Measurements from ENCODE around the gene HTT.
"Not testable (repeated sequence)": the region's sequence is repeated elsewhere in the genome, so short reads cannot be mapped to it uniquely, and the experiment has no call there.

Gene HTT

DNA sequence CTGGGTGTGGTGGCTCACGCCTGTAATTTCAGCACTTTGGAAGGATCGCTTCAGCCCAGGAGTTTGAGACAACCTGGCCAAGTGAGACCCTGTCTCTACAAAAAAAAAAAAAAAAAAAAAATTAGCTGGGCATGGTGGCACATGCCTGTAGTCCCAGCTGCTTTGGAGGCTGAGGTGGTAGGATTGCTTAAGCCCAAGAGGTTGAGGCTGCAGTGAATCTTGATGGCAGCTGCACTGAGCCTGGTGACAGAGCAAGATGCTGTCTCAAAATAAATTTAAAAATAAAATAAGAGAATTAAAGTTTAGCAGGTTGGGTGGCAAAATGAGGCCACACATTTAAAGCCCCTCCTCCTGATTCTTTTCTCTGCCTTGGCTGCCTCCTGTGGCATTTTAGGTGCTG lies 47.1 kb downstream of the HTT start:
- DNase-seq (ENCODE audit: low read depth) = no peak

DNA sequence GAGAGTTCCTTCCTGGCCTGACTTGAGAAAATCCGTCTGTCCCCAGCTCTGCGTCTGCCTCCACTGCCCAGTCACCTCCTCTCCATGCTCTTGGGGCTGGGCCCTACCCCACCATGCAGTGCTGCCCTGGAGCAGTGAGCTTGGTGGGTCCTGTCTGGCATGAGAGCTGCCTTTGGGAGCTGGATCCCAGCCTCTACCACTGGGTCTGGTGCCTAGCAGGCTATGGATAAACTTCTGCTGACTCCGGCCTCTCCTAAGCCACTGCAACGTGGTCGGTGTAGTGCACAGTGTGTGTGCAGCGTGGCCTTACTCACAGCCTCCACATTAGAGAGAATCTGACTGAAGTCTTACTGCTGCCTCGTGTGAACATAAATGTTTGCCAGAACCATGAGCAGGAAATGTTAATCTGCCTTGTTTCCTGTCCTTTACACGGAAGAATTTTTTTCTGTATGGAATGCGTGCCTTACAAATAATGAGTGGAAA lies 47.6 kb downstream of the HTT start:
- peak; percentile 75 for DNase-seq (ENCODE audit: low read depth)

DNA sequence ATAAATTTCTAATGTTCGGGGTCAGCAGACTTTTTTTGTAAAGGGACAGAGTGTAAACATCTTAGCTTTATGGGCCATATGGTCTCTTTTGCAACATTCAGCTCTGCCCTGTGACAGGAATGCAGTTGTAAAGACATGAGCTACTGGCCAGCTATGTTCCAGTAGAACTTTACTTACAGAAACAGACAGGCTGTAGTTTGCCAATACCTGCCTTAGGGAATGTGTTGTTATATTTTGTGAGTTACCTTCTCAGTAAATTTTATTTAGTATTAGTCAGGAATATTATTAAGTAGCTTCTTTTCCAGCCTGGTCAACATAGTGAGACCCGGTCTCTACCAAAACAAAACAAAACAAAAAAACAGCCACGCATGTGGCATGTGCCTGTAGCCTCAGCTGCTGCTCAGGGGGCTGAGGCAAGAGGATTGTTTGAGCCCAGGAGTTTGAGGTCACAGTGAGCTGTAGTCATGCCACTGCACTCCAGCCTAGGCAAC lies 48.7 kb downstream of the HTT start:
- peak; percentile 86 for DNase-seq (ENCODE audit: low read depth)

DNA sequence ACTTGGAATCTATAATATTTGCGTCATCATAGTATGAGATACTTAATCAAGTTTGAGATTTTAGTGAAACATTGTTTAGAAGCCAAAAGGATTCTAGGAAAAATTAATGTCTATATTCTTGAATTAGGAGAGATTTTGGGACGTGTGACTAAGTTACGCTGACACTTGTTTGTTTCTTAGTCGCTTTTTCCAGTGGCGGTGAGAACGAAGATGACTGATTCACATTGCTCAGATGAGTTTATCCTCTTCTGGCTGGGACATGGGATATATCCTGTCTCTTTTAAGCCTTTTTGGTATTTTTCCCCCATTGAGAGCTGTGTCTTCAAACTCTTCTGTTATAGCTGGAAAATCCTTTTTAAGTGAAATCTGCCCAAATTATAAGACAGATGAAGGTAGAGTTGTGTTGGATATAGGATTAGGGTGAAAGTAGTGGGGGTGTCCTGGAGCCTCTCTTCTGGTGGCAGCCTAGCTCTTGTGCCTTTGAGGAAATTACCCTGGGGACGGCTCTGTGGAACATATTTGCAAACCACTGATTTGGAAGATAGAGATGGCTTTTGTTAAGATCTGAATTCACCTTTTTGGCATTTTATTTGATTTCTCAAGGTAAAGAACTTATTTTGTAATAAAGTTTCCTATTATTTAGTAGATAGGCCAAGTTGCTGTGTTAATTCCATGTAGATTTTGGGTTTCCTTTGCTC lies 49.7 kb downstream of the HTT start:
- DNase-seq (ENCODE audit: low read depth) = peak; percentile 16

DNA sequence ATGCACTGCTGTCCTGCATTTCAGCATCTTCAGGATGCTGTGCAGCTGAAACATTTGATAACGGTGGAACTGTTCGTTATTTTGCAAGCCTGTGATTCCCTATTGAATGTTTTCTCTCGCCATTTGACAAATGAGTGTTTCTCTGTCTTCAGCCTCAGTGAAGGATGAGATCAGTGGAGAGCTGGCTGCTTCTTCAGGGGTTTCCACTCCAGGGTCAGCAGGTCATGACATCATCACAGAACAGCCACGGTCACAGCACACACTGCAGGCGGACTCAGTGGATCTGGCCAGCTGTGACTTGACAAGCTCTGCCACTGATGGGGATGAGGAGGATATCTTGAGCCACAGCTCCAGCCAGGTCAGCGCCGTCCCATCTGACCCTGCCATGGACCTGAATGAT lies 52.6 kb downstream of the HTT start:
- no peak for DNase-seq (ENCODE audit: low read depth)

DNA sequence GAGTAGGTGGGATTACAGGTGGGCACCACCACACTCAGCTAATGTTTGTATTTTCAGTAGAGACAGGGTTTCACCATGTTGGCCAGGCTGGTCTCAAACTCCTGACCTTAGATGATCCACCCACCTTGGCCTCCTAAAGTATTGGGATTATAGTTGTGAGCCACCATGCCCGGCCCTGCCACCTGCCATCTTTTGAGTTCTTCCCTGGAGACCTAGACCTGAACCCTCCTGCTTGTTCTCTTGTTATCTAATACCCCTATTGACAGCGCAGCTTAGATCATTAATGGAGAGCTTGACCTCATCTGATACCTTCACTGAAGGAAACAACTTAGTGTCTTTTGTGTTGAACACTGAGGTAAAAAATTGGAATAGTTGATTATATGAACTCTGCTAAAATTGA lies 53.6 kb downstream of the HTT start:
- DNase-seq (ENCODE audit: low read depth) = no peak

DNA sequence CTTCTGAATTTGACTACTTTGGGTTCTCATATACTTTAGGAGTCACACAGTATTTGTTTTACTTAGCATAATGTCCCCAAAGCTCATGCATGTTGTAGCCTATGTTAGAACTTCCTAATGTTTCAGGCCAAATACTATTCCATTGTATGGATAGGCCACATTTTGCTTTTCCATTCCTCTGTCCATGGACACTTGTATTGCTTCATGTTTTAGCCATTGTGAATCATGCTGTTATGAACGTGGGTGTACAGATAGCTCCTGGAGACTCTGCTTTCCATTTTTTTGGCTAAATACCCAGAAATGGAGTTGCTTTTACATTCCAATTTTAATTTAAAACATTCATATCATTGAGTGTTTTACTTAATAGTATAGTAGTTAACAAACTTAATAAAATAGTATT lies 54.5 kb downstream of the HTT start:
- peak; percentile 68 for DNase-seq (ENCODE audit: low read depth)

DNA sequence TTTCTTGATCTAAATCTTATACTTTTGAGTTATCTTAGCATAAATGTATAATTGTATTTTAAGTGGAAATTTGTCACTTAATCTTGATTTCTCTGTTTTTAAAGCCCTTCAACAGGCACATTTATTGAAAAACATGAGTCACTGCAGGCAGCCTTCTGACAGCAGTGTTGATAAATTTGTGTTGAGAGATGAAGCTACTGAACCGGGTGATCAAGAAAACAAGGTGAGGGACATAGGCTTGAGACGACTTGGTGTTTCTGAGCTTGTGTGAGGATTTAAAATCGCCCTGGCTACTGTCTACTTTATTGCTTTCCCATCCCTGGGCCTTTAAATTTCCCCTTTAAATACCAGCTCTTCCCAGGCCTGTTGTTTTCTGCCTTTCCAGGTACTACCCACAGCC lies 55.7 kb downstream of the HTT start:
- no peak for DNase-seq (ENCODE audit: low read depth)

DNA sequence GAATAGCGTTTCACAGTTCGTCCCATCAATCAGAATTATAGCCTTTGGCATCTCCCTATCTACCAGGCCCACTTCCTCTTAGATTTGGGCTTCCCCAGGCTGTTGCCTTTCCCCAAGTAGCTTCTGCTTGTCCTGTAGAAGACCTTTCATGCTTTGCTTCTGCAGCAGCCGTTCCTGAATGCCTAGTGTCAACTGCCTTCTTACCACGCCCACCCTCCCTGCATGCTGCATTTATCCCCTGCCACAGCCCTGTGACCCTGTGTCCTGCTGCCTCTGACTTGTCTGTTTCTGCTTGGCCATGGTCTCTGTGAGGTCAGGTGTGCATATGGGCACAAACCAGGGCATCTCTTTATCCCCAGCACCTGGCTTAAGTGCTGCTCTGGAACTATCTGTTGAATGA lies 56.3 kb downstream of the HTT start:
- no peak for DNase-seq (ENCODE audit: low read depth)

DNA sequence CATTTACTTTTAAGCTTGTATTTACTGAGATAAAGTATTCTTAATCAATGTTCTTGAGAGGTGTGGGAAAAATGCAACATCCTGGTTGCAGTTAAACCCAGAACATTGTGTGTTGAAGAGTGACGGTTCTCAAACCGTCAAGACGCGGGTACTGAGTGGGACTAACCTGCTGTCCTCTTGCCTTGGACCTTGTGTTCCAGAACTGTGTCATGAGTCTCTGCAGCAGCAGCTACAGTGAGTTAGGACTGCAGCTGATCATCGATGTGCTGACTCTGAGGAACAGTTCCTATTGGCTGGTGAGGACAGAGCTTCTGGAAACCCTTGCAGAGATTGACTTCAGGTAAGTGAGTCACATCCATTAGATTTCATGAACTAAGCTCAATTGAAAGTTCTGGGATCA lies 59.7 kb downstream of the HTT start:
- DNase-seq (ENCODE audit: low read depth) = no peak

DNA sequence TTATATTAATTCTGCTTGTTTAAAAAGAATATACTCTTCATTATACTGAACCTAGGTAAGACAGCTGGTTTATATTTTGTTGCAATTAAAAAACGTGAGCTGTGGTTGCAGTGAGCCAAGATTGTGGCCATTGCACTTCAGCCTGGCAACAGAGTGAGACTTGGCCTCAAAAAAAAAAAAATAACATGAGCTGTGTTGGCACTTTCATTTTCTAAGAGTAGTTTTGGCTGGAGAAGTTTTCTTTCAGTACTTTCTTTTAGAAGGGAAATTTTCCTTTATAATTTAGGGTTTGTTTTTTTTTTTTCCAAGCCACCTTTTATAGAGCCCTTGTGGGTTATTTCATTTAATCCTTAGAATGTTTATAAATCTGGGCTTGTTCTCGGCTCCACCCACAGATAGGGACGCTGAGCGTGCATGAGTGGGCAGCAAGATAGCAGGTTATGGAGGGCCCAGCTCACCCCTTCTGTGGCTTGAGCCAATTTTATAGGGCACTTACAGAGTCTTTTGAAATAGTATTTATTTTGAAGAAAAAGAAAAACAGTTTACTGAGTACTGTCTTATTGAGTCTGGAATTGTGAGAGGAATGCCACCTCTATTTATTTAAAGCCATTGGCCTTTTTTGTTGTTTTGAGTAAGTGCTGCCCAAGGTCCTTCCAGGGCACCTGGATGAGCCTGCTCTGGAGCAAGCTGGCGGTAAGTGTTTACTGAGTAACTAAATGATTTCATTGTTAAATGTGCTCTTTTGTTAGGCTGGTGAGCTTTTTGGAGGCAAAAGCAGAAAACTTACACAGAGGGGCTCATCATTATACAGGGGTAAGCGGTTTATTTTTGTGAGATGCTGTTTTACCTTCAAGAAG lies 60.9 kb downstream of the HTT start:
- peak; percentile 28 for DNase-seq (ENCODE audit: low read depth)

DNA sequence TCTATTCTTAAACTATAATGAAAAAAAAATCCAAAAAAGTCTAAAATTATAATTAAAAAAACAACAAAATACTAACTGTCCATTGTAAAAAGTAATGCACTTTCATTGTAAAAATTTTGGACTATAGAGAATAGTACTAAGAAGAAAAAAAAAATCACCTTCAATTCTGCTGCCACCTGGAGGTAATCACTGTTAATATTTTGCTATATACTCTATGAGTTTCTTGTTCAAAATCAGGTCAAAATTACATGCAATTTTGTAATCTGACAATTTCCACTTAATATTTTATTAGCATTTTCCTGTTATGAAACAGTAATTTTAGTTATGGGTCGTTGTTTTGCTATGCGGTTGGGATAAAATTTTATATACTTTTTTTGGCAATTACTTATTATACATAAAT lies 62.0 kb downstream of the HTT start:
- peak; percentile 35 for DNase-seq (ENCODE audit: low read depth)

DNA sequence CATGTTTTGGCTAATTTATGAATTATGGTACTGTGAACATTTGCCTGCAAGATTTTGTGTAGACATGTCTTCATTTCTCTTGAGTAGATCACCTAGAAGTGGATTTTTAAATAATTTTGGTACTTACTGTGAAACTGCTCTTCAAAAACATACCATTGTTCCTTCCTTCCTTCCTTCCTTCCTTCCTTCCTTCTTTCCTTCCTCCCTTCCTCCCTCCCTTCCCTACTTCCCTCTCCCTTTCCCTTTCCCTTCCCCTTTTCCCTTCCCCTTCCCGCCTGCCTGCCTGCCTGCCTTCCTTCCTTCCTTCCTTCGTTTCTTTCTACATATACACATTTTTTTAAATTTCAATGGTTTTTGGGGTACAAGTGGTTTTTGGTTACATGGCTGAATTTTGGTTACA lies 63.4 kb downstream of the HTT start:
- DNase-seq (ENCODE audit: low read depth) = no peak

DNA sequence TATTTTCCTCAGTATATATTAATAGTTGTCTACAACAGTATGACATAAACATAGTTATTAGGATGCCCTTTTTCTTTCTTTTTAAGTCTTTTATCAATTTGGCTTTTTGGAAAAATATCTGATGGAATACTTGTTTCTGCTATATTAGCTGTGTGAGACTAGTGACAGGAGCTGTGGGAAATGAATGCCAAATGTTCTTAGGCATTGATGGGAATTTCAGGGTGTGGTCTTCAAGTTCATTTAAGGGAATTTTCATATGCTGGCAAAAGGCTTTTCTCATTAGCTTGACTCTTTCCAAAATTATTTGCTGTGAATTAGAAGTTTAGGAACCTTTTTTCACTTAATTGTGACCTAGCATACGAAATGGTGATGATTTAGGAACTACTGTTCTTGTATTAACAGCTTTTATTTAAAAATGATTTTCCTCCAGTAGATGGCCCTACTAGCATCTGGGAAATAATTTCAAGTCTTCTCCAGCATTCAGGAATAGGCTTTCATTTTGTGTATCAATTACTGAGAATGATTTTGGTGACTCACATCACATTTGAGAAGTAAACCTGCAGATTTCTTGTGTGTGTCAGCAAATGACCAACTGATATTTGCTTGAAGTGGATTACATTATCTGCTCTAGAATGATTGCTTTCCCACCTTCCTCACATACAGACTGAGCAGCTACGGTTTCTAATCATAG lies 70.9 kb downstream of the HTT start:
- no peak for DNase-seq (ENCODE audit: low read depth)

DNA sequence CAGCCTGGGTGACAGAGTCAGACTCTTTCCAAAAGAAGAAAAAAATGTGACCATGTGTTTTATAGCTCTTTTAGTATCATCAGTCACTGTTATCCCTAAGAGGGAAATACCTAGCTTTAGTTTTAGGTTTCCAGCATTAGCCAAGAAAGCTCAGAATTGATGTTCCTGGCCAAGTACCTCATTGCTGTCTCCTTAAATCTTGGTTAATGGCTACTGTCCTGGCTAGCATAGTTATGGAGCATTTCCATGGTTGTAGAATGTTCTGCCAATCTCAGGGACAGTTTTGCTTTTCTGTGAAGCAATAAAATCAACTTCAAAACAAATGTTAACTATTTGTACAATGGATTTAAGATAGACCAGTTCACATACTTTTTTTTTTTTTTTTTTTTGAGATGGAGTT lies 74.4 kb downstream of the HTT start:
- DNase-seq (ENCODE audit: low read depth) = no peak

DNA sequence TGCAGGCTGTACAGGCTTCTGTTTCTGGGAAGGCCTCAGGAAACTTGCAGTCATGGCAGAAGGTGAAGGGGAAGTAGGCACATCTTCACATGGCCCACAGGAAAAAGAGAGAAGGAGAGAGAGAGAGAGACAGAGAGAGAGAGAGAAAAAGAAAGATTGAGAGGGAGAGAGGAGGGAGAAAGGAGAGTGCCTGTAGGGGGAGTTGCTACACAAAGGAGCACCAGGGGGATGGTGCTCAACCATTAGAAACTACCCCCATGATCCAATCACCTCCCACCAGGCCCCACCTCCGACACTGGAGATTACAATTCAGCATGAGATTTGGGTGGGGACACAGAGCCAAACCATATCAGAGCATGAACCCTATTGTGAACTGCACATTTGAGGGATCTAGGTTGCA lies 76.8 kb downstream of the HTT start:
- DNase-seq (ENCODE audit: low read depth) = not testable (repeated sequence)

DNA sequence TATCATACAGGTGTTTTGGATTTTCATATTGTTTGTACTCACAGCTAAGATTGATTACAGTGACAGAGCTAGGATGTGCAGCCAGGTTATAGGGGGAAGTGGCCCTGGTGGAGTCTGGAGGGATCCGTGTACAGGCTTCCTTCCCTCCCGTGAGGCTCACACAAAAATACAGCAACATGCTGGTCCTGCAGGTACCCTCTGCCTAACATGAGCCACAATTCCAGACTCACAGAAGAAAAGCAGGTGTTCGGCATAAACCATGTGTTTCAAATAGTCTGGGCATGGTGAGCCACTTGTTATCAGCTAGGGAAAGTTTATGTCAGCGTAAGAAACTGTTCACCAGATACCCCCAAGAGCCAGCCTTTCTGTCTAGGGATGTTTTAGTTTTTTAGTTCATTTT lies 82.9 kb downstream of the HTT start:
- DNase-seq (ENCODE audit: low read depth) = no peak

DNA sequence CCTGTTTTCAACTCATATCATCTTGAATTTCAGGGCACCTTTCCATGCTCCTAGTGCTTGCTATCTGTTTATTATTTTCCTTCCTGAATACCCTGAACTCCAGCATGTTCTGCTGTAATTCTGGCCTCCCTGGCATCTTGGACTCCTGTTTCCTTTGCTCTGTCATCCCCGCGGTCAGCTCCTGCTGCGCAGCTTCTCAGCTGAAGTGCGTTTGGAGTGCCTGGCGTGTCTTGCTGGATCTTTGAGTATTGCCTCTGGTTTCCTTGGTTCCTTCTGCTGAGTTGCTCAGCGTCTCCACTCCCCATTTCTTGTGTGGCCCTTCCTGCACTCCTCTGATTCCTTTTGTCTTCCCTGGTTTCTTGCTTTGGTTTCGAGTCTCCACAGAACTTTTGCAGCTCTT lies 84.4 kb downstream of the HTT start:
- no peak for DNase-seq (ENCODE audit: low read depth)

DNA sequence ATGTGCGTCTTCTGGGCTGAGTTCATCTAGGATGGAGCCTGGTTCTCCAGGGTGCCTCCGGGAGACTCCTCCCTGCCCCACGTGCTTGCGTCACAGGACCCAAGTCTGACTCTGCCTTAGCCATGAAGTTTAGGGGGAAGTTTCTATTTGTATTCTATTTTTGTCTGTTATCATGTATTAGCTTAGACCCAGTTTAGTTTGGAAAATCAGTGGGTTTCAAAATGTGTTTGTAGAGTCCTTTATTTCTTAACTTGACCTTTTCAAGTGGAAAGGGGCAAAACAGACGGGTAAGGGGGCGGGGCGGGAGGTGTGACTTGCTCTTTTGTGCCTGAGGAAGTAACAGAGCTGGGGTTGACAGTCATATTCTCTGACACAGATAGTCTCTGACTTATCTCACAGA lies 86.0 kb downstream of the HTT start:
- no peak for DNase-seq (ENCODE audit: low read depth)

DNA sequence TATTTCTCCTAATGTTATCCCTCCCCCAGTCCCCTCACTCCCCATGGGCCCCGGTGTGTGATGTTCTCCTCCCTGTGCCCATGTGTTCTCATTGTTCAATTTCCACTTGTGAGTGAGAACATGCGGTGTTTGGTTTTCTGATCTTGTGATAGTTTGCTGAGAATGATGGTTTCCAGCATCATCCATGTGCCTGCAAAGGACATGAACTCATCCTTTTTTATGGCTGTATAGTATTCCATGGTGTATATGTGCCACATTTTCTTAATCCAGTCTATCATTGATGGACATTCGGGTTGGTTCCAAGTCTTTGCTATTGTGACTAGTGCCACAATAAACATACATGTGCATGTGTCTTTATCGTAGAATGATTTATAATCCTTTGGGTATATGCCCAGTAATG lies 86.6 kb downstream of the HTT start:
- not testable (repeated sequence) for DNase-seq (ENCODE audit: low read depth)

DNA sequence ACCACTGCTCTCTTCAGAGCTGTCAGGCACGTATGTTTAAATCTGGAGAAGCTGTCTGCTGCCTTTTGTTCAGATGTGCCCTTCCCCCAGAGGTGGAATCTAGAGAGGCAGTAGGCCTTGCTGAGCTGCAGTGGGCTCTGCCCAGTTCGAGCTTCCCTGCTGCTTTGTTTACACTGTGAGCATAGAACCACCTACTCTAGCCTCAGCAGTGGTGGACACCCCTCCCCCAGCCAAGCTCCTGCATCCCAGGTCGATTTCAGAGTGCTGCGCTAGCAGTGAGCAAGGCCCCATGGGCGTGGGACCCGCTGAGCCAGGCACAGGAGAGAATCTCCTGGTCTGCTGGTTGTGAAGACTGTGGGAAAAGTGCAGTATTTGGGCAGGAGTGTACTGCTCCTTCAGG lies 92.0 kb downstream of the HTT start:
- DNase-seq (ENCODE audit: low read depth) = not testable (repeated sequence)

DNA sequence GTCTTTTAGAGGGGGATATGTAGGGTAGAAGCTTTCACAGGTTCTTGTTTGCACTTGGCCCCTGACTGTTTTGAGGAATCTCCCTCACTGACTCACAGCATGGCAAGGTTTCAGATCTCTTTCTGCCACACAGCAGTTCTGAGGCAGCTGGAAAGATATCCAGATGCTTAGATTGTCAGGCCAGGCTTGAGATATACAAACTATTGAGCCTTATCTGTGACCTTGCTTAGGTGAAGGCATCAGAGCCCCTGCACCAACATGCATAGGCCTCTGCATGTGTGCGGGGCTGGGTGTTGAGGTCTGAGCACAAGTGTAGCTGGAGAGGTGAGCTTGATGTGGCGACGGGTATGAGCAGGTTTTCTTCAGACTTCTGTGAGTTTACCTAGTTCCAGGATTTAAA lies 93.5 kb downstream of the HTT start:
- peak; percentile 75 for DNase-seq (ENCODE audit: low read depth)

Data from amniotic epithelial cell (primary cell).